Upper lobe of right lung (tissue), 1 donor: ENCODE measurements around the gene VMAC. TPM values are rescaled to one million over a fixed set of nuclear protein-coding genes. Genes with fewer than 3 reads are reported as not detected.

Experiments
- ATAC-seq: fragments of 200-7000 bp; cut with Tn5 transposase; one replicate; pipeline ENCODE4 v1.9.1; 2020; ENCODE audit warnings: mild to moderate bottlenecking, moderate library complexity
- DNase-seq: peaks from one replicate; pipeline ENCODE4 v3.0.0-alpha.2; 2020
- H3K27ac ChIP-seq: fragments of 200-600 bp; one replicate; pipeline ENCODE4 v1.8.0; 2022
- H3K27me3 ChIP-seq: fragments of 200-600 bp; one replicate; pipeline ENCODE4 v1.8.0; 2022; ENCODE audit warnings: mild to moderate bottlenecking
- H3K36me3 ChIP-seq: fragments of 200-600 bp; one replicate; pipeline ENCODE4 v1.8.0; 2022
- H3K4me1 ChIP-seq: fragments of 200-600 bp; one replicate; pipeline ENCODE4 v1.8.0; 2022
- H3K4me3 ChIP-seq: fragments of 200-600 bp; one replicate; pipeline ENCODE4 v1.8.0; 2022; ENCODE audit warnings: mild to moderate bottlenecking
- H3K9me3 ChIP-seq: fragments of 200-600 bp; one replicate; pipeline ENCODE4 v1.8.0; 2022
- CTCF ChIP-seq: fragments of 200-600 bp; IDR thresholded peaks from one replicate; pipeline ENCODE4 v1.8.0; 2022; ENCODE audit warnings: antibody characterized with exemption
- intact Hi-C: fragments of 100-400 bp; cut with DNase I; formaldehyde crosslinking; loops from one replicate; pipeline ENCODE4 v1.11.0; 2022
- total RNA-seq: library from RNA; stranded (reverse); fragmentation: NEBNext Ultra II Directional; extraction: Animal tissue kit (Norgen Biotek cat#: 25700); gene quantifications from one replicate; pipeline ENCODE4 v1.2.1, GENCODE V29; 2021
- donor health status: DM: no; HTN: yes; CAD: no; lungs with severe emphysema.

VMAC gene
- total RNA-seq, 1 donor from 2014 or later, result 6.8 TPM

DNA sequence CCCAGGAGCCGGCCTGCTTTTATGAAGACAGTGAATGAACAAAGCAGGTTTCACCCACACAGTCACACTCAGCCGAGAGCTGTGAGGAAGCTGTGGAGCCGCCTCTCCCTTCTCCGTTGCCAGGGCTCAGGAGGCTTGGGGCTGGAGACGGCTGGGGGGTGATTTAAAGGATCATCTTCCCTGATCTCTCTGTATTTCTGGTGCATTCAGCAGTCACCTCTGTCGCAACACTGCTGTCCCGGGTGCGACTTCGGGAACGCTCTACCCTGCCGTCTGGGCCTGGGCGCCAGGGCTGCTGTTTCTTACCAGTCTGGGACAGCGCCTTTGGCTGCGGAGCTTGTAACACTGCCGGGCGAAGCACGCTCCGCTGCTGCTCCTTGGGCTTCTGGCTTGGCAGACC lies 27.5 kb downstream of the VMAC start:
- H3K4me3 ChIP-seq, result no peak overlapping the region
- TF ChIP-seq CTCF, result no peak
- DNase-seq, result no peak
- intact Hi-C loops, result no loop called here
- H3K9me3 ChIP-seq, result no peaks in the 10 kb centered on the region
- no peaks in the 10 kb centered on the region for H3K27me3 ChIP-seq
- H3K27ac ChIP-seq, result no peak overlapping the region
- H3K4me1 ChIP-seq, result peaks cover 30% of the 10 kb centered on the region
- peaks cover 55% of the 10 kb centered on the region for H3K36me3 ChIP-seq
- peak; percentile 7 for ATAC-seq

DNA sequence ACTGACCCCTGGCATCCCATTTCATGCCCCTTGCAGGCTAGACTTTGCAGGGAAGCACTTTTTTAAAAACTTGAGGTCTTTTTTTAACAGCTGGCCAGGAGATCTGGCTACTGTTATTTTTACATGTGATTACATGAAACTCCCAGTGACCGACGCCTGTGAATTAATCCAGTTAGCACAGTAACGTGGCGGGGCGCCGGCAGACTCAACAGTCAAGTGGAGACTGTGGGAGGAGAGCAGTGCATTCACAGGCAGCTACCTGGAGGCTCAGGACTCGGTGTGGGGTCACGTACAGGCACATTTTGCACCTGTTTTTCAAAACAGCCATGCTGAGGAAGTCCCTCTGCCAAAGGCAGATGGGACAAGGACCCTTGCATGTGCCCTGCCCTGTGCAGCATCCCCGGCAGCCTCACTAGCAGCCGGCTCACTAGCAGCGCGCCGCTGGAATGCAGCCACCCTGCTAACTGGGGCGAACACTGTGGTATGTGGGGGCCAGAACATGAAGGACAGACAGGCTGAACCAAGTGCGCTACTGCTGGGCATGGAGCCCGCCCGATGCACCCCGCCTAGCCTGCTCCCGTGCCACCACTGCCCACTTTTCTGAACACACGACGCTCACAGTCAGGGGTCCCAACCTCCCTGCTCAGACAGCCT lies 28.1 kb downstream of the VMAC start:
- H3K4me3 ChIP-seq, result no peak overlapping the region
- intact Hi-C loops, result no loop called here
- no peak for TF ChIP-seq CTCF
- H3K27me3 ChIP-seq, result no peaks in the 10 kb centered on the region
- peaks cover 55% of the 10 kb centered on the region for H3K36me3 ChIP-seq
- no peaks in the 10 kb centered on the region for H3K9me3 ChIP-seq
- ATAC-seq (no peak), DNase-seq (no peak)
- no peak overlapping the region for H3K27ac ChIP-seq
- H3K4me1 ChIP-seq, result peaks cover 30% of the 10 kb centered on the region

GRCh38 chr19:5933391-5934068 lies 28.9 kb downstream of the VMAC start:
- intact Hi-C loops, result no loop called here
- peaks cover 30% of the 10 kb centered on the region for H3K4me1 ChIP-seq
- H3K27ac ChIP-seq, result no peak overlapping the region
- DNase-seq (no peak), ATAC-seq (no peak)
- TF ChIP-seq CTCF, result no peak
- no peaks in the 10 kb centered on the region for H3K27me3 ChIP-seq
- H3K36me3 ChIP-seq, result peaks cover 52% of the 10 kb centered on the region
- H3K4me3 ChIP-seq, result no peak overlapping the region
- no peaks in the 10 kb centered on the region for H3K9me3 ChIP-seq

GRCh38 chr19:5934069-5934401 lies 29.4 kb downstream of the VMAC start:
- no peaks in the 10 kb centered on the region for H3K9me3 ChIP-seq
- TF ChIP-seq CTCF, result no peak
- no peak for DNase-seq
- no peaks in the 10 kb centered on the region for H3K27me3 ChIP-seq
- H3K27ac ChIP-seq, result peak overlapping the region; percentile 45
- H3K4me1 ChIP-seq, result peaks cover 30% of the 10 kb centered on the region
- H3K36me3 ChIP-seq, result peaks cover 47% of the 10 kb centered on the region
- no peak overlapping the region for H3K4me3 ChIP-seq
- ATAC-seq, result no peak
- intact Hi-C loops, result no loop called here

- intact Hi-C loops, result no loop called here
- peaks cover 38% of the 10 kb centered on the region for H3K36me3 ChIP-seq
- no peaks in the 10 kb centered on the region for H3K9me3 ChIP-seq
- peaks cover 30% of the 10 kb centered on the region for H3K4me1 ChIP-seq
- TF ChIP-seq CTCF, result no peak
- H3K27me3 ChIP-seq, result no peaks in the 10 kb centered on the region
- no peak for ATAC-seq
- DNase-seq, result no peak
- H3K4me3 ChIP-seq, result no peak overlapping the region
- peak overlapping the region; percentile 45 for H3K27ac ChIP-seq
Measured at GRCh38 chr19:5934774-5935472, 30.3 kb downstream of the VMAC start.
